Measurements from ENCODE around the gene LMNA.

GRCh38 chr1:156108057-156108456, 6.5 kb upstream of the LMNA start:
- TF ChIP-seq CTCF (IDR thresholded peaks at IDR 0.05; ENCODE audit: low read depth, low read length, poor library complexity, severe bottlenecking): no peak
- TF ChIP-seq EZH2phosphoT487 (IDR thresholded peaks at IDR 0.05; ENCODE audit: borderline replicate concordance, low read length): no peak
